NCI-H1417 treated with DMSO at 0.1 percent for 48 hours (cell line): ENCODE results near the gene SEC23B.
"Not testable (repeated sequence)": the region's sequence is repeated elsewhere in the genome, so short reads cannot be mapped to it uniquely, and the experiment has no call there.

ENCODE experiments used
- DNase-seq: peaks from one replicate; lab custom pipeline; 2025; lab: John Stamatoyannopoulos, UW

The SEC23B gene

GRCh38 chr20:18526761-18527160, 19.0 kb downstream of the SEC23B start:
- DNase-seq = not testable (repeated sequence)

GRCh38 chr20:18527339-18527738, 19.6 kb downstream of the SEC23B start:
- no peak for DNase-seq

- no peak for DNase-seq
Observed at GRCh38 chr20:18527836-18528235, 20.1 kb downstream of the SEC23B start.

- DNase-seq = no peak
Observed at GRCh38 chr20:18529041-18529440, 21.3 kb downstream of the SEC23B start.

GRCh38 chr20:18532626-18533025, 24.9 kb downstream of the SEC23B start:
- no peak for DNase-seq

GRCh38 chr20:18533491-18533890, 25.8 kb downstream of the SEC23B start:
- no peak for DNase-seq

- DNase-seq = no peak
Observed at GRCh38 chr20:18533978-18534644, 26.4 kb downstream of the SEC23B start.

- no peak for DNase-seq
Observed at GRCh38 chr20:18537651-18538050, 29.9 kb downstream of the SEC23B start.

- no peak for DNase-seq
Observed at GRCh38 chr20:18541741-18542140, 34.0 kb downstream of the SEC23B start.

- no peak for DNase-seq
Observed at GRCh38 chr20:18543216-18543615, 35.5 kb downstream of the SEC23B start.

- DNase-seq = peak; percentile 92
Observed at GRCh38 chr20:18543932-18544331, 36.2 kb downstream of the SEC23B start.

GRCh38 chr20:18545566-18545965, 37.8 kb downstream of the SEC23B start:
- no peak for DNase-seq

GRCh38 chr20:18548465-18548864, 40.7 kb downstream of the SEC23B start:
- no peak for DNase-seq

- DNase-seq = no peak
Observed at GRCh38 chr20:18553746-18554145, 46.0 kb downstream of the SEC23B start.

GRCh38 chr20:18566892-18567738, 59.4 kb downstream of the SEC23B start, which contains the start of gene SMIM26:
TSS of gene SMIM26 (plus strand) at chr20:18567432. CDS start at chr20:18567479, 47 bp downstream.
- peak; percentile 53 for DNase-seq

- DNase-seq = no peak
Observed at GRCh38 chr20:18567739-18568091, 60.0 kb downstream of the SEC23B start.

GRCh38 chr20:18571009-18571408, 63.3 kb downstream of the SEC23B start:
- no peak for DNase-seq

GRCh38 chr20:18571578-18571977, 63.8 kb downstream of the SEC23B start:
- DNase-seq = no peak

GRCh38 chr20:18577942-18578341, 70.2 kb downstream of the SEC23B start:
- DNase-seq = no peak

GRCh38 chr20:18578581-18578980, 70.8 kb downstream of the SEC23B start:
- DNase-seq = no peak

GRCh38 chr20:18580012-18580411, 72.3 kb downstream of the SEC23B start:
- no peak for DNase-seq

GRCh38 chr20:18585134-18585533, 77.4 kb downstream of the SEC23B start:
- DNase-seq = no peak
